ENCODE measurements around the gene GIMAP7.
"Not testable (repeated sequence)": the region's sequence is repeated elsewhere in the genome, so short reads cannot be mapped to it uniquely, and the experiment has no call there.

GIMAP7 gene

DNA sequence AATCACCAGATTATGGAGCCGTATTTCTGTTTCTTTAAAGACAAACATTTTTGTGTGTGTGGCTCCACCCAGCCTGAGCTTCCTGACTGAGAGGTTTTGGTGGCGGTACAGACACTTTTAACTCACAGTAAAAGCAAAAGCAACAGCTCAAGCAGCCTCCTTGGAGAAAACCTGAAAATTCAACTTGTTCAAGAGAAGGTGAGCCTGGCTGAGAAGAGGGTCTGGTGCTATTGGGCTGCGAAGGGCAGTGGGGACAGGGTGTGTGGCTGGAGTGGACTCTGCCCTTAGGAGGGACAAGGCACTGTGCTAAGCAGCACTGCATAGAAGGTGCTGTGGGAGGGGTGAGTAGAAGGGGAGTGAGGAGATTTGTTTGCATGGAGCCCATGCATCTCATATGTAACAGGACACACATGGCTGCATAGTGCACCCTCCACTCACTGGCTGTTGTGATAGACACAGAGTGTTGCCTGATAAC is at the start of gene GIMAP7:
GIMAP7 (plus strand) TSS at position 125 of the 475 bp plus-strand sequence. CDS start 5,103 bp downstream, outside the sequence.
- peak; percentile 54 to 68 for DNase-seq

DNA sequence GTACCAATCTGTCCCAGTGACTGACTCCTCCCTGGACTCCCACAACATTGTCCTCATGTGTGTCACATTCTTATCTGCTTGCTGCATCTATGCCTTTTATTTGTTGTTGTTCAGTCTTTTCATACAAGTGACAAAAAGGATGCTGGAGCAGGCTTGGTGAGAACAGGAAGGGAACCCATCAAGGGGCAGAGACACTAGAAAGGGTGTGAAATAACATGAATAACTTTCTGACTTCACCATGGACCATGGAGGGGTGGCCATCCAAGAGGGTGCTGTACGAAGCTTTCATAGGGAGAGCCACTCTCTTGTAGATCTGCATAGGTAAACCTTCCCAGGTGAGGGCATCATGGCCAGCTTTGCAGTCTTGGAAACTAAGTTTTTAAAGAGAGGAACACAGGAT is 49.7 kb upstream of the GIMAP7 start:
- DNase-seq, result no peak

- DNase-seq, result no peak
Measured at GRCh38 chr7:150465414-150465813, 49.3 kb upstream of the GIMAP7 start.

- DNase-seq, result no peak
Measured at GRCh38 chr7:150466477-150466876, 48.2 kb upstream of the GIMAP7 start.

DNA sequence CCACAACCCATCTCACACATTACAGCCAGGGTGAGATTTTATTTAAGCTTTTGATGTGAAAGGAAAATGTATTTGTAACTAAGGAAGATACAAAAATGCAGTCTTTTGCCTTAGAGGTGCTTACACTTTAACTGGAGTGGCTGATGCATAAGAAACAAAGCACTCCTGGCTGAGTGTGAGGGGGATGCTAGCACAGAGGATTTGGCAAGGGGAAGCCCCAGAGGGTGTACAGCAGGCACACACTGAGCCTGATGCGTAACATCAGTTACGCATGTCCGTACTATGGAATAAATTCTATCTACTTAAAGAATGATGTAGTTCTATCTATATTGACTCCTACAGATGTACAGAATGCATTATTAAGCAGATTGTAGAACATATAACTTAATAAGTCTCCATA is 46.4 kb upstream of the GIMAP7 start:
- DNase-seq, result peak in 1 of 2 experiments; percentile 17

DNA sequence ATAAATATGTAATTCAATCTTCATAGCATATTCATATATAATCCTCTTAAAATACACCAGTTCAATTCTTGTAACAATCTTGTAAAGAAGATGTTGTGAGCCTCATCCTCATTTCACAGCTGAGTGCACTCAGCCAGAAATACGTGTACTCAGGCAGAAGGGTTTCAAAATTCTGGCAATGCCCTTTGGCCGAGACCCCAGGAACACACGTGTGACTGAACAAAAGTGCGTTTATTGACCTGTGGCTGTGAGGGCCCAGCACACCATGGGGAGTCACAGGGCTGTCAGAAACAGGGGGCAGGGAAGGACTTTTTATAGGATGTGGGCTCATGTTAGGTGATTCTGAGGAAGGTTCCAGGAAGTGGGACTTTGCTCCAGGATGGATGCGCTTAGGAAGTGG is 42.8 kb upstream of the GIMAP7 start:
- no peak for DNase-seq

DNA sequence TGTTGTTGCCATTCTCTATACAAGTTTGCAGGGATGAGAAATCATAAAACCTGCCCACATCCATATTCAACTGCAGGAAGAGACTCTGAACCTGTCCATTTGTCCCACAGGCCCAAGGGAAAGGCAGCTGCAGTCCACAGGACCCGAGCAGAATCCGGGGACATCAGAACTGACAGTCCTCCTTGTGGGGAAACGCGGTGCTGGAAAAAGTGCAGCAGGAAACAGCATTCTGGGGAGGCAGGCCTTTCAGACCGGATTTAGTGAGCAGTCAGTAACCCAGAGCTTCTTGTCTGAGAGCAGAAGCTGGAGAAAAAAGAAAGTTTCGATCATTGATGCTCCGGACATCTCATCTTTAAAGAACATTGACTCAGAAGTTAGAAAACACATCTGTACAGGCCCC is 40.8 kb upstream of the GIMAP7 start:
- DNase-seq, result no peak

GRCh38 chr7:150476285-150476684 is 38.4 kb upstream of the GIMAP7 start:
- DNase-seq, result no peak

GRCh38 chr7:150476819-150477631 is 37.6 kb upstream of the GIMAP7 start:
- DNase-seq, result peak in 1 of 2 experiments; percentile 46

- DNase-seq, result no peak
Measured at GRCh38 chr7:150479023-150479716, 35.5 kb upstream of the GIMAP7 start.

GRCh38 chr7:150481186-150481920 is 33.3 kb upstream of the GIMAP7 start:
- peak in 1 of 2 experiments; percentile 48 for DNase-seq

DNA sequence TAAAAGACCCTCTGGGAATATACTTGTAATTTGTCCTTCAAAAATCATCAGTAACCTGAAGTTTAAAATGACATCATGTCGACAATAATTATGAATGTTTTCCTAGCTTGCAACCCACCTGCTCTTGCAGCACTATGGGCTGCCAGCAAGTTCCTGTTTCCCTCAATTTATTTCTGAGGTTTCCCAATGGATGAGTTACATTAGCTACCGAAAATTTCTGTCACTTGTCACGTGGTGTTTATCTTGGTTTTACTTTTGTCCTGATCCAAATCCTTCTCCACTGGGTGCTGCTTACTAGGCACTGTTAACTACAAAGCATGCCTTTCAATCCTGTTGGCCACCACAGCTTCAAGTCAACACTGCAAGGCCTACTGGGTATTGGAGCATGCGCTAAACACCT is 32.8 kb upstream of the GIMAP7 start:
- no peak for DNase-seq

GRCh38 chr7:150483514-150483913 is 31.2 kb upstream of the GIMAP7 start:
- DNase-seq, result not testable (repeated sequence)

- DNase-seq, result not testable (repeated sequence)
Measured at GRCh38 chr7:150484071-150484470, 30.6 kb upstream of the GIMAP7 start.

GRCh38 chr7:150487625-150488024 is 27.0 kb upstream of the GIMAP7 start:
- DNase-seq, result no peak

DNA sequence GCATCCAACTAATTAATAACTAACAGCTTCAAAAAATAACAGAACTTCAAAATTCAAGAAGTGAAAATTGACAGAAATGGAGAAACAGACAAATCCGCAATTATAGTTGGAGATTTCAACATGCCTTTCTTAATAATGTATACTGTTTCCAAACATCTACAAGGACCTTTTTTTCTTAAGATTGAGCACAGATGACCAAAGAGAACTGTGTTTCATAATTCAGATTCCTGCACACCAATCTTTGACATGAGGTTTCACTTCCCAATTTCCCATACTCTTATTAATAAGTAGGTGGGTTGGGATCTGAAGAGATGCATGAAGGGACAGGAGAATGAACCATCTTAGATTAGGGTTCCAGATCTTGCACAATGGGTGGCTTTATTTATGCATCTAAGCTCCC is 24.9 kb upstream of the GIMAP7 start:
- no peak for DNase-seq

DNA sequence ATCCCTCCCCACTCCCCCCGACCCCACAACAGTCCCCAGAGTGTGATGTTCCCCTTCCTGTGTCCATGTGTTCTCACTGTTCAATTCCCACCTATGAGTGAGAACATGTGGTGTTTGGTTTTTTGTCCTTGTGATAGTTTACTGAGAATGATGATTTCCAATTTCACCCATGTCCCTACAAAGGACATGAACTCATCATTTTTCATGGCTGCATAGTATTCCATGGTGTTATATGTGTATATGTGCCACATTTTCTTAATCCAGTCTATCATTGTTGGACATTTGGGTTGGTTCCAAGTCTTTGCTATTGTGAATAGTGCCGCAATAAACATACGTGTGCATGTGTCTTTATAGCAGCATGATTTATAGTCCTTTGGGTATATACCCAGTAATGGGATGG is 21.2 kb upstream of the GIMAP7 start:
- DNase-seq, result not testable (repeated sequence)

- no peak for DNase-seq
Measured at GRCh38 chr7:150502519-150502918, 12.2 kb upstream of the GIMAP7 start.

- no peak for DNase-seq
Measured at GRCh38 chr7:150503155-150503554, 11.5 kb upstream of the GIMAP7 start.

DNA sequence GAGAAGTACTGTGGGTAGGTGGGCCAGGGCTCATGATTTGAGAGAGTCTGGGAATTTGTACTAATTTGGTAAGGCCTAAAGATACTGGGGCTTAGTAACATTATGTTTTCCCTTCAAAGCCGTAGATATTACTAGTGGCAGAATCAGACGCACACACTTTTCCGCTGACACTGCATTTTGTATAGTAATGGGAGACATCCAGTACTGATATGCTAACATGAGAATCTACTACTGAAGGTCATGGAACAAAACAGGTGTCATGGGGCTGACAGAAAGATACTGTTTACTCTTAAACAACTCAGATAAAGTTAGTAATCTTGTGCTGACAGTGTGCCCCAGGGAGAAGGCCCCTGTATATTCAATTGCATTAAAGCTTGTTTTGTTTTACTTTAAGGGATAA is 11.1 kb upstream of the GIMAP7 start:
- no peak for DNase-seq

GRCh38 chr7:150507947-150508602 is 6.6 kb upstream of the GIMAP7 start:
- DNase-seq, result no peak

DNA sequence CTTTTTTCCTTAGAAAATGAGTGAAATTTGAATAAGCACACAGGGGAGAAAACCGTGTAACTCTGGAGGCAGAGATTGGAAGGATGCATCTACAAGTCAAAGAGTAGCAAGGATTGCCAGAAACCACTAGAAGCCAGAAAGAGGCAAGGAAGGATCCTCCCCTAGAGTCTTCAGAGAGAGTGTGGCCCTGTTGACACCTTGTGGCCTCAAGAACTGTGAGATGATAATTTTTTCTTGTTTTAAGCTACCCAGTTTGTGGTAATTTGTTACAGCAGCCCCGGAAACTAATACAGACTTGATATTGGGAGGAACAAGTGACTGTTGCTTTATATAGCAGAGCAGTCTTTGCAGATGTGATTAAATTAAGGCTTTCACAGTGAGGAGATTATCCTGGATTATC is 3.6 kb upstream of the GIMAP7 start:
- no peak for DNase-seq

DNA sequence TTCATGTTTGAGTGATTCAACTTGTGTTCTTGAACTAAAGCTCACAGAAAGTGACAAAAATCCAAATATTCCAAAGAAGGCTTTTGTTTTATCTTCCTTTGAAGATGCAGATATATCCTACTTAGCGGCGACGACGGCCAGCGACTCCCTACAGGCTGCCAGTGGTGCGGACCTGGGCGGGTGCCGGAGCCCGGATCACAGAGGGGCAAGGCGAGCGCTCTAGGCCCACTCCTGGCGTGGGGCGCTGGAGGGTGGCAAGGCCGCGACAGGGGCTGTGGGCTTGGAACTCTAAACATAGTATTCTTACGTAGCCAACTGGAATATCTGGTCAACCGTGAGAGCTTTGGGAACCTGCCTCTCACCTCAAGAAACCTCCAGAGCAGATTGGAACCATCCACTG is 914 bp upstream of the GIMAP7 start:
- DNase-seq, result no peak
